Brain microvascular endothelial cell (primary cell): ENCODE measurements around the gene INPP4B.

Experiments
- DNase-seq: peaks from one replicate; pipeline ENCODE4 v3.0.0-alpha.2; 2020
- H3K27ac ChIP-seq: fragments of 250-450 bp; sonication (Bioruptor Pico); 2 replicates; pipeline ENCODE4 v1.5.1; 2020; ENCODE audit warnings: mild to moderate bottlenecking, moderate library complexity
- H3K27me3 ChIP-seq: fragments of 250-450 bp; sonication (Bioruptor Pico); replicated peaks from 2 replicates; pipeline ENCODE4 v1.5.1; 2020; ENCODE audit warnings: mild to moderate bottlenecking
- H3K36me3 ChIP-seq: fragments of 250-450 bp; sonication (Bioruptor Pico); replicated peaks from 2 replicates; pipeline ENCODE4 v1.5.1; 2020; ENCODE audit warnings: mild to moderate bottlenecking
- H3K4me3 ChIP-seq: 2 replicates; pipeline ENCODE4 v1.5.1; 2011; ENCODE audit warnings: low read depth, mild to moderate bottlenecking, control low read depth, low read length, moderate library complexity
- CTCF ChIP-seq: IDR thresholded peaks from 2 replicates; pipeline ENCODE4 v1.5.1; 2011; ENCODE audit warnings: low read depth, mild to moderate bottlenecking, moderate library complexity, low read length, control low read depth, inconsistent platforms; ENCODE audit errors: missing control alignments
- in situ Hi-C: cut with HindIII; loops from 2 replicates; pipeline ENCODE4 v1.10.0; 2017; ENCODE audit warnings: low sequenced_read_pairs, low pct_ligation_motif_present

INPP4B gene

GRCh38 chr4:142823796-142824195 lies 22.3 kb downstream of the INPP4B start:
- Histone ChIP-seq H3K27me3 (no peaks in the 10 kb centered on the region), H3K27ac (no peak overlapping the region), H3K36me3 (no peaks in the 10 kb centered on the region), H3K4me3 (no peak overlapping the region)
- no peak for DNase-seq
- in situ Hi-C loops = no loop called here
- no peak for TF ChIP-seq CTCF

DNA sequence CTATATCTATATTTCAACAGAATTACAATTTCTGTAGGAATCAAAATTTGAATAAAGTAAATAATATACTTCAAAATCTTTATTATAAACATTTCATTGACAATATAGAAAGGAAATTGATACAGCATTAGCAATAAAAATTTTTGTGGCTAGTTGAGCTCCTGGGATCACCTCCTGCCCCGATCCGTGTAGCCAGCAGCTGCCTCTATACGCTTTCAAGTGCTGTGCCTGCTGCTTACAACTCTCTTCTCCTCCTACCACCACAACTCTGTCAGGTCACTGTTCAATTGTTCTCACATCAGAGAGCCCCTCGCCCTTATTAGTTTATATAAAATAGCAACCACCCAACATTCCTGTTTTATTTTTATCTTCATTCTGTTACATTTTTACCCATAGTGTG lies 27.6 kb downstream of the INPP4B start:
- no peaks in the 10 kb centered on the region for H3K27me3 ChIP-seq
- H3K4me3 ChIP-seq = no peak overlapping the region
- no peak overlapping the region for H3K27ac ChIP-seq
- no peaks in the 10 kb centered on the region for H3K36me3 ChIP-seq
- in situ Hi-C loops = no loop called here
- no peak for TF ChIP-seq CTCF
- no peak for DNase-seq

DNA sequence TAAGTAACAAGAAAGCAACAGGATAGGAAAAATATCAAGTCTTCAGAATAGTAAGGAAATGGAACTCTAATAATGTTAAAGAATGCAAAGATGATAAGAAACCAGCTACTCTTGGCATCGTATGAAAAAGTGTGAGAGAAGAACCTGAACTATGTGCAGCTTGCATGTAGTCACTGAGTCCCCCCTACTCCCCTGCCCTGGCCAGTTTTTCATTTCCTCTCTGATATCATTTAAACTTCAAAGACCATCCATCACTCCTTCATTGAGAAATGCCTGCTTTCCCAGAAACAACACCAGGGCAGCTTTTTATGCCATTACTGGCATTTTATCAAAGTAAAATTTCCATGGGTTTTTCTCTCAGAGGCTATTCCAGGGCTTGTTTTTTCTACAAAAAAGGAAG lies 28.1 kb downstream of the INPP4B start:
- DNase-seq = peak; percentile 5
- Histone ChIP-seq H3K27me3 (no peaks in the 10 kb centered on the region), H3K36me3 (no peaks in the 10 kb centered on the region), H3K4me3 (no peak overlapping the region), H3K27ac (peak overlapping the region; percentile 62)
- in situ Hi-C loops = no loop called here
- TF ChIP-seq CTCF = no peak

GRCh38 chr4:142817442-142817841 lies 28.7 kb downstream of the INPP4B start:
- DNase-seq = peak; percentile 88
- no peak overlapping the region for H3K4me3 ChIP-seq
- no peak for TF ChIP-seq CTCF
- in situ Hi-C loops = no loop called here
- peak overlapping the region; percentile 62 for H3K27ac ChIP-seq
- no peaks in the 10 kb centered on the region for H3K27me3 ChIP-seq
- H3K36me3 ChIP-seq = no peaks in the 10 kb centered on the region

DNA sequence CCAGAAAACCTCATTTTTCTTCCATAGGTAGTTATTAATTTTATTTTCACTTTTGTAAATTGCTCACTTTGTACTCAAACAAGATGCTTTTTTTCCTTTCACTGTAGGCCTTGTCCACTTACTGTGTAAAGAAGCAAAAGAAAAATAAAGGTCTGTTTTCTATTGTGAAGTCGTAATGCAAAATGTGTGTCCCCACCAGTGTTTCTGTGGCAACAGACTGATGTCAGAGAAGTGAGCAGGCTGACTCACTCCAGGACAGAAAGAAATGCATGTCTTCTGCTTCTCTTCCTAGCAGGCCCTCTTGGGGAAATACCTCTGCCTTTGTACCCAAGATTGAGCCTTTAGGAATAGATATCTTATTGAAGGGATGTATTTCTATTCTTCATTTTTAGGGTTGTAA lies 30.3 kb downstream of the INPP4B start:
- in situ Hi-C loops = no loop called here
- Histone ChIP-seq H3K4me3 (no peak overlapping the region), H3K27ac (no peak overlapping the region), H3K36me3 (no peaks in the 10 kb centered on the region), H3K27me3 (no peaks in the 10 kb centered on the region)
- DNase-seq = peak; percentile 82
- no peak for TF ChIP-seq CTCF

DNA sequence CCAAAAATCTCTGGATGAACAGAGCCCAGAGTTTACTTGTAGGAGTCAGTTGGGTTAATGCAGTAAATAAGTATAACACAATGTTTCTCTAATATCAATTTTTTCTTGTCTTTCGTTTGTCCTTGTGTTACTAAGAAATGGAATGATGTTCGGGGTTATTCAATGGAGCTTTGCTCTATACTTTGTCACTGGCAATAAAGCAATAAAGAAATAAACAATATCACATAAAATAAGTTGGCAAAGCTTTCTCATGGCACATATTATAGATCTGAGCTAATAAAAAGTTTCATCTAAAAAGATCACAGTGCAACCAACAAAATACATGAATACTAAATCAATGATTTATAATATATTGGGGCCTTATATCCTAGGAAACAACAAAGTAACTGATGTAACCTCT lies 32.7 kb downstream of the INPP4B start:
- H3K36me3 ChIP-seq = no peaks in the 10 kb centered on the region
- no peak for DNase-seq
- no peak overlapping the region for H3K4me3 ChIP-seq
- H3K27me3 ChIP-seq = no peaks in the 10 kb centered on the region
- in situ Hi-C loops = no loop called here
- no peak overlapping the region for H3K27ac ChIP-seq
- no peak for TF ChIP-seq CTCF
